OCI-LY1 (cell line): ENCODE measurements around the gene CBX6.

Experiments used
- H2AFZ ChIP-seq: fragments of 200-600 bp; sonication (generic), shearing (Covaris generic); 2 replicates; pipeline ENCODE4 v1.6.0; 2014; ENCODE audit warnings: antibody characterized with exemption, mild to moderate bottlenecking, low read length
- H3F3A ChIP-seq: fragments of 200-600 bp; sonication (generic), shearing (Covaris generic); 2 replicates; pipeline ENCODE4 v1.6.0; 2014; ENCODE audit warnings: mild to moderate bottlenecking, antibody characterized with exemption, low read length, moderate library complexity; ENCODE audit not compliant: insufficient read depth
- H3K27ac ChIP-seq: fragments of 200-600 bp; sonication (generic); 2 replicates; pipeline ENCODE4 v1.5.1; 2014; ENCODE audit warnings: low read length, mixed run types, mild to moderate bottlenecking, low read depth; ENCODE audit not compliant: poor library complexity, severe bottlenecking
- H3K27me3 ChIP-seq: fragments of 200-600 bp; sonication (generic); 2 replicates; pipeline ENCODE4 v1.6.0; 2014; ENCODE audit warnings: antibody characterized with exemption, mild to moderate bottlenecking, low read length, moderate library complexity; ENCODE audit not compliant: insufficient read depth
- H3K36me3 ChIP-seq: fragments of 200-600 bp; sonication (generic); 2 replicates; pipeline ENCODE4 v1.6.1; 2014; ENCODE audit warnings: mild to moderate bottlenecking, antibody characterized with exemption, low read length, moderate library complexity, mixed read lengths; ENCODE audit not compliant: insufficient read depth
- H3K4me1 ChIP-seq: fragments of 200-600 bp; sonication (generic); 2 replicates; pipeline ENCODE4 v1.5.1; 2014; ENCODE audit warnings: mild to moderate bottlenecking, low read length, moderate library complexity; ENCODE audit not compliant: insufficient read depth, severe bottlenecking
- H3K4me2 ChIP-seq: fragments of 200-600 bp; sonication (generic), shearing (Covaris generic); 2 replicates; pipeline ENCODE4 v1.6.1; 2014; ENCODE audit warnings: low read length
- H3K4me3 ChIP-seq: fragments of 200-600 bp; sonication (generic); 2 replicates; pipeline ENCODE4 v1.5.1; 2014; ENCODE audit warnings: low read length, low read depth, mild to moderate bottlenecking, mixed read lengths; ENCODE audit not compliant: poor library complexity, severe bottlenecking
- H3K79me2 ChIP-seq: fragments of 200-600 bp; shearing (Covaris generic); 2 replicates; pipeline ENCODE4 v1.6.1; 2016; ENCODE audit warnings: mixed run types, low read length, mixed read lengths; ENCODE audit not compliant: insufficient read depth
- H3K9ac ChIP-seq: fragments of 200-600 bp; sonication (generic), shearing (Covaris generic); 2 replicates; pipeline ENCODE4 v1.6.1; 2014; ENCODE audit warnings: mild to moderate bottlenecking, low read length, mixed read lengths
- H3K9me2 ChIP-seq: fragments of 200-600 bp; sonication (generic), shearing (Covaris generic); 2 replicates; pipeline ENCODE4 v1.6.1; 2014; ENCODE audit warnings: low read depth, mild to moderate bottlenecking, low read length, mixed read lengths
- H3K9me3 ChIP-seq: fragments of 200-600 bp; shearing (Covaris generic); 2 replicates; pipeline ENCODE4 v1.6.1; 2014; ENCODE audit warnings: low read length, mixed read lengths
- H4K20me1 ChIP-seq: fragments of 200-600 bp; sonication (generic), shearing (Covaris generic); 2 replicates; pipeline ENCODE4 v1.6.0; 2016; ENCODE audit warnings: mild to moderate bottlenecking, low read length; ENCODE audit not compliant: insufficient read depth
- EZH2 ChIP-seq: fragments of 200-600 bp; sonication (generic), shearing (Covaris generic); IDR thresholded peaks from 2 replicates; pipeline ENCODE4 v1.8.0; 2017; ENCODE audit warnings: borderline replicate concordance, mixed run types, mild to moderate bottlenecking, antibody characterized with exemption, low read length, moderate library complexity, mixed read lengths
- TF ChIP-seq, protein P1 (sequence below): fragments of 200-600 bp; sonication (generic), shearing (Covaris generic); IDR thresholded peaks from 2 replicates; pipeline ENCODE4 v1.5.1; 2017; ENCODE audit warnings: mild to moderate bottlenecking, antibody characterized with exemption, low read length, moderate library complexity, mixed read lengths

CBX6 gene

DNA sequence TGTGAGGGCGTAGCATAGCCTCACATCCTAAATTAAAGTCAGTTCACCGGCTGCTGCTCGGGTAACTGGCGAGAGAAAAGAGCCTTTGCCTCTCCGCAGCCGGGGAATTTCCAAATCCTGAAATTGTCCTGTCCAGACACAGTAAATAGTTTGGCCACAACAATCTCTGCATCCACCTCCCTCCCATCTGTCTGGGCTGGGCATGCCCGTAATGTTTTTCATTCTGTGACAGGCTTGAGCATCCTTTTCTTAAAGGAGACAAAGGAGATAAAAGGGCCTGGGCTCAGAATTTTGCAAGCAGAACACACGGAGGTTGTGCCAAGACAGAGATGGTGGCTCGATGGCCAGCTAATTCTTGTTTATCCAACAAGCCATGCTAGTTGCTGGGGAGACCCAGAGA is 19.2 kb upstream of the CBX6 start:
- Histone ChIP-seq H3K36me3 (no peaks in the 10 kb centered on the region), H3K27me3 (peaks cover 13% of the 10 kb centered on the region; the same call in 1 of the 2 replicates), H3K27ac (no peak overlapping the region), H3K9me2 (no peaks in the 10 kb centered on the region), H3K9me3 (peaks cover 6% of the 10 kb centered on the region; the same call in 1 of the 2 replicates), H2AFZ (no peak overlapping the region), H3K4me2 (no peak overlapping the region), H3K4me3 (no peak overlapping the region), H3K9ac (no peak overlapping the region), H4K20me1 (no peaks in the 10 kb centered on the region), H3F3A (no peaks in the 10 kb centered on the region), H3K4me1 (no peaks in the 10 kb centered on the region), H3K79me2 (no peaks in the 10 kb centered on the region)
- TF ChIP-seq, protein P1, sequence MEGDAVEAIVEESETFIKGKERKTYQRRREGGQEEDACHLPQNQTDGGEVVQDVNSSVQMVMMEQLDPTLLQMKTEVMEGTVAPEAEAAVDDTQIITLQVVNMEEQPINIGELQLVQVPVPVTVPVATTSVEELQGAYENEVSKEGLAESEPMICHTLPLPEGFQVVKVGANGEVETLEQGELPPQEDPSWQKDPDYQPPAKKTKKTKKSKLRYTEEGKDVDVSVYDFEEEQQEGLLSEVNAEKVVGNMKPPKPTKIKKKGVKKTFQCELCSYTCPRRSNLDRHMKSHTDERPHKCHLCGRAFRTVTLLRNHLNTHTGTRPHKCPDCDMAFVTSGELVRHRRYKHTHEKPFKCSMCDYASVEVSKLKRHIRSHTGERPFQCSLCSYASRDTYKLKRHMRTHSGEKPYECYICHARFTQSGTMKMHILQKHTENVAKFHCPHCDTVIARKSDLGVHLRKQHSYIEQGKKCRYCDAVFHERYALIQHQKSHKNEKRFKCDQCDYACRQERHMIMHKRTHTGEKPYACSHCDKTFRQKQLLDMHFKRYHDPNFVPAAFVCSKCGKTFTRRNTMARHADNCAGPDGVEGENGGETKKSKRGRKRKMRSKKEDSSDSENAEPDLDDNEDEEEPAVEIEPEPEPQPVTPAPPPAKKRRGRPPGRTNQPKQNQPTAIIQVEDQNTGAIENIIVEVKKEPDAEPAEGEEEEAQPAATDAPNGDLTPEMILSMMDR = no peak
- TF ChIP-seq EZH2 = no peak

DNA sequence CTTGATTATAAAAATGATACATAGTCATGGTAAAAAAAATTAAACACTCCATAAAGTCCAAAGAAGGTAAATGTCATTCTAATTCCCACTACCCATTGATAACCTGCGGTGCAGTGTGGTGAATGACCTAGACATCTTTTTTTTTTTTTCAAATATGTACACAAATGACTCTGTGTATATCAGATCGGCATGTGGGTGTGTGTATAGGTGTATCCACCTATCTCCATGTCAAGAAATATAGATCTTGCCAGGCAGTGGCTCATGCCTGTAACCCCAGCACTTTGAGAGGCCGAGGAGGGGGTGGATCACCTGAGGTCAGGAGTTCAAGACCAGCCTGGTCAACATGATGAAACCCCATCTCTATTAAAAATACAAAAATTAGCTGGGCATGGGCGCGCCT is 18.4 kb upstream of the CBX6 start:
- Histone ChIP-seq H3F3A (no peaks in the 10 kb centered on the region), H3K9me2 (no peaks in the 10 kb centered on the region), H2AFZ (no peak overlapping the region), H3K4me2 (no peak overlapping the region), H3K4me3 (no peak overlapping the region), H3K9me3 (peaks cover 6% of the 10 kb centered on the region; the same call in 1 of the 2 replicates), H3K9ac (no peak overlapping the region), H3K36me3 (no peaks in the 10 kb centered on the region), H4K20me1 (no peaks in the 10 kb centered on the region), H3K4me1 (no peaks in the 10 kb centered on the region), H3K79me2 (no peaks in the 10 kb centered on the region), H3K27me3 (peaks cover 13% of the 10 kb centered on the region; the same call in 1 of the 2 replicates), H3K27ac (no peak overlapping the region)
- TF ChIP-seq EZH2 = no peak
- TF ChIP-seq, protein P1 = no peak

DNA sequence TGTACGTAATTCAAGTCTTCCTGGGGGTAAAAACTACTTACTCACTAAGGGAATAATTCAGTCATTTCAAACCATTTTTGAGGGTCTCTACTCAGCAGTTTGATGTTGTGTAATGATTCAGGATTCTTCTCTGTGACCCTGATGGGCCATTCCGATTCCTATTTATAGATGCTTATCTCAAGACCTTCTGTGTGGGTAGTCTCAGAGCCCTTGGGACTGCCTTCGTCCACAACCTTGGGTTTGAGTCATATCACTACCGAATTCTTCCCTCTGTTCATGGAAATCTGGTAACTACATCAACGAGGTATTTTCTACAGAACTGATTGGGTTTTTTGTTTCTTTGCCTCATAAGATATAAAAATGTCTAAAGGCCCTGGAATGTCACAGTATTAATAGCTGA is 14.3 kb upstream of the CBX6 start:
- Histone ChIP-seq H3K9me3 (peaks cover 6% of the 10 kb centered on the region; the same call in 1 of the 2 replicates), H2AFZ (no peak overlapping the region), H3F3A (no peaks in the 10 kb centered on the region), H3K79me2 (no peaks in the 10 kb centered on the region), H3K9me2 (no peaks in the 10 kb centered on the region), H3K36me3 (no peaks in the 10 kb centered on the region), H3K4me1 (no peaks in the 10 kb centered on the region), H3K27ac (no peak overlapping the region), H3K4me2 (no peak overlapping the region), H3K27me3 (peaks cover 5% of the 10 kb centered on the region; the same call in 1 of the 2 replicates), H3K9ac (no peak overlapping the region), H3K4me3 (no peak overlapping the region), H4K20me1 (no peaks in the 10 kb centered on the region)
- TF ChIP-seq, protein P1 = no peak
- TF ChIP-seq EZH2 = no peak
